Activated T-helper 1 cell treated with Interleukin-2 at 50 U/mL for 16 hours (primary cell): ENCODE data around the gene FBN2.
"Not testable (repeated sequence)": the region's sequence is repeated elsewhere in the genome, so short reads cannot be mapped to it uniquely, and the experiment has no call there.

Experiments used
- DNase-seq: peaks from one replicate; pipeline ENCODE4 v3.0.0-alpha.2; 2020; ENCODE audit warnings: low read depth

The FBN2 gene

GRCh38 chr5:128424646-128425045 is 113.4 kb downstream of the FBN2 start:
- no peak for DNase-seq

- no peak for DNase-seq
These were observed 115.4 kb downstream of the FBN2 start for GRCh38 chr5:128422612-128423011.

GRCh38 chr5:128414469-128414868 is 123.6 kb downstream of the FBN2 start:
- no peak for DNase-seq

DNA sequence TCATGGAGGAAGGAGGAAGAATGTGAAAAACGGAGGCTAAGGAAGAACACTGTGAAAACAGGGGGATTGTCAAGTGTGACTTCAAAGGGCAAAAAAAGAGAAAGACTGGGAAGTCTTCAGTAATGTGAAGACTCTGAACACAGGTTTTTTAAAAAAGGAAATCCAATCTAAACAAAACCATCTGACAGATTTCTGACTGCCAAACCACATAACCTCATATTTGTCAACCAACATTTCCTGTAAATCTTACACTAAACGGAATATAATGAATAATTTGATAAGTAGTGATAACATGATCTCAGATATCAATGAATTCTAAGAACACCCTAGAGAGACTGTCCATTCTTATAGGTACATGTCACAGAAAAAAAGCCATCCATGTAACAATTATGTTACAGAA is 124.7 kb downstream of the FBN2 start:
- DNase-seq, result no peak

DNA sequence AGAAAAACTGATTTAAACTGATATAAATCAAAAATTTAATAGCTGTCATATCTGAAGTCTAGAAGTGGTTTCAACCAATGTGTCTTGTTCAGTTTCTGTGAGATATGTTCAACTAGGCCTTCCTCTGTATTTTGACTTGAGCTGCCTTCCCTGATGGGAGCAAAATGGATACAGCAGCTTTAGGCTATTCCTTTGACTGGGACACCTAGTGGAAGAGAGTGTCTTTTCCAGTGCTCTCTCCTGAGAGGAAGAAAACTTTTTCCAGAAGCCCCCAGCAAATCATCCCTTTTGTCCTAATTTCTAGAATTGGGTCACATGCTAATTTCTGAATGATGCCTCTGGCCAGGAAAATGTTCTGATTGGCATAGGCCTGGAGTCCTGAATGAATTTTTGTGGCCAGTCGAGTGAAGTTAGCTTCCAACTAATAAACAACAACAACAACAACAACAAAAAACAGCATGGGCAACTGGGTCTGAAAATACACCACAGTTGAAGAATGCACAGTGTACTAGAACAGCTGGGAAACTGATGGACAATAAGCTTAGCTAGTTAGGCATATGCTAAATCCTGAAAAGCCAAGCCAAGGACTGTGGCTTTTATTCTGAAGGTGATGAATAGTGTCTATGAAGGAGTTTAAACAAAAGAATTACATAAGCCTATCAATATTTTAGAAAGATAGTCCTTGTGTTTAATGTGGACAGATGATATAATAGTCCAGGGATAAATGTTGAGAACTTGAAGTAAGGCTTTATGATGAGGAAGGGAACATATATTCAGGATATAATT is 125.7 kb downstream of the FBN2 start:
- no peak for DNase-seq

DNA sequence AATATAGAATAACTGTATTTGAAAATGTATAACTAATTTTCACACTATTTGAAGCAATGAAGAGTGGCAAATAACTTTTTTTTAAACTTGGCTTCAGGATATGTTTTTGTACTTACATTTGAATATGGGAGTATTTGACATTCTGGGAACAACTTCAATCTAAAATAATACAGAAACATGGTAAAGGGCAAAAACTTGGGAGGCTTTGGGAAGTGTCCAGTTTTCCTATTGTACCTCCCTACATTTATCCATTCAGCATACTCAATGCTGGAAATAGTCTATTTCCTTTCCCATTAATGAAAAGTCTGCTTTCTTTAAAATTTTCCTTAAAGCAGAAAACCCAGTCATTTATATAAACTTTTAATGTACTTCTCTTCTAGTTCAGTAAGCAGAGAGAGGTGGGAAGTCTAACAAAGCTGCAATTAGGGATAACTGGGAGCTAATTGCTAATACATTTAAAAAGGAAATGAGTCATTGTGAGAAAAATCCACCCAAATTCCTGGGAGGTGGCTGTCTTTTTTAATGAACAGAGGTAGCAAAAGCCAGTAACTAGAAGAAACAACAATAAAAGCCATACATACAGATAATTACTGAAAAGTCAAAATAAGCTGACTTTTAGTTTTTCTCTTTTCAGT is 128.8 kb downstream of the FBN2 start:
- DNase-seq, result no peak

- no peak for DNase-seq
These were observed 129.4 kb downstream of the FBN2 start for GRCh38 chr5:128408622-128409021.

DNA sequence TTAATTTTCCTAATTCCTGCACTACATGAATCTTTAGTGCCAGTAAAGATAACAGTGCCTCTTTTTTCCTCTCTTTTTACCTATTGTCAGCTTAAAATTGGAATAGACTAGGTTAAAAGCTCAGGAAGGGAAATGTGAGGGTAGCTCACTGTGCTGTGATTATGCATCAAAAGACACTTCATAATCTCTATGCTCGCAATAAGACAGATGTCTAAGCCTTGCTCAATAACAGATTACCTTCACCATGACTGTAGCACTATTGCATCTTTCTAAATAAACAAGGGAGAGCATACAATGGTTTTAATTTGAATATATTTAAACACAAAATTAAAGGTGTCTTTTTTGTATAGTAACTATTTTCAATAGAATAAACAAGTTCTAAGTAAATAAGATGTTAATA is 130.1 kb downstream of the FBN2 start:
- DNase-seq, result no peak

GRCh38 chr5:128406803-128407202 is 131.2 kb downstream of the FBN2 start:
- DNase-seq, result no peak

DNA sequence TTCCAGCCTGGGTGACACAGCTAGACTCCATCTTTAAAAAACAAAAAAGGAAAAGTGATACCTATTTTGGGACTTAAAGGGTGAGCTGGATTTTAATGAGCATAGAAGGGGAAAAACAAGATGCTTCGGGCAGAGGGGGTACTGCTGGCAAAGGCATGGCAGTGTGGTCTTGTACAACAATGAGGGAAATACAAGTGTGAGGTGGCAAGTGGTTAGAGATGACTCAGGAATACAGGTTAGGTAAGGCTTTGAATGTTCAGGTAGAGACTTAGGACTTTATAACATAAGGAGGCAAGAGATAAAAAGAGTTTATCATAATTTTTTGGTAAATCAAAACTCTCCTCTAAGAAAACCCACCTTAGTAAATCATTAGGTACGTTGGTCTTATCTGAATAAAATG is 132.9 kb downstream of the FBN2 start:
- DNase-seq, result no peak

DNA sequence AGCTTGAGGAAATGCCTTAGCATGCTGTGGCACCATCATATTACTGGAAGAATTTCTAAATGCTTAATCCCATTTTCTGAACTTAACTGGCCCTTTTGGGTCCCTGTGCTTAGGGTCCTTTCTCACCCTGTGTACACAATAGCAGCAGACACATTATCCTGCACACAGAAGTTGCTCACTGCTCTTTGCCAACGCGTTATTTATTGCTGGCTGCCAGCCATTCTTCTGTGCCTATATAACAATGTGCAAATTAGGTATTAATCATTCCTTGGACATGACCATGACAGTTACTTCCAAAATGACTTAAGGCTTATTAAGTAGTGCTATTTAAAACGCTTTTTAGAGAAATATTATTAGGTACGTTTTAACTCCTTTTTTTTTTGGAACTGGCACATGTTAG is 134.7 kb downstream of the FBN2 start:
- no peak for DNase-seq

- no peak for DNase-seq
These were observed 135.5 kb downstream of the FBN2 start for GRCh38 chr5:128402506-128402905.

GRCh38 chr5:128400766-128401165 is 137.3 kb downstream of the FBN2 start:
- not testable (repeated sequence) for DNase-seq

DNA sequence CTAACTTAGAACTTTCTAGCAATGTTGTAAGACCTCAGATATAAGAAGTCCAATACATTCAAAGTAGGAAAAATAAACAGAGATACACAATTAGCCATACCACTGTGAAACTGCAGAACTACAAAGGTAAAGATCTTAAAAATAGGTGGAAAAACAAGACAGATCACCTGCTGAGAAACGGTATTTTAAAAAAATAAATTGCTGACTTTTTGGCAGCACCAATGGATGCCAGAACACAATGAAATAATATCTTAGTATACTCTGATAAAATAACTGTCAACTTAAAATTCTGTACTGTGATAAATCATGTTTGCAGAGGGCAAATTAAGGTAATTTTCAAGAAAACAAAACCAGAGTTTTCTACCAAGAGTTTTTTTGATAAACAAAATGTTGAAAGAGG is 138.9 kb downstream of the FBN2 start:
- DNase-seq, result no peak

DNA sequence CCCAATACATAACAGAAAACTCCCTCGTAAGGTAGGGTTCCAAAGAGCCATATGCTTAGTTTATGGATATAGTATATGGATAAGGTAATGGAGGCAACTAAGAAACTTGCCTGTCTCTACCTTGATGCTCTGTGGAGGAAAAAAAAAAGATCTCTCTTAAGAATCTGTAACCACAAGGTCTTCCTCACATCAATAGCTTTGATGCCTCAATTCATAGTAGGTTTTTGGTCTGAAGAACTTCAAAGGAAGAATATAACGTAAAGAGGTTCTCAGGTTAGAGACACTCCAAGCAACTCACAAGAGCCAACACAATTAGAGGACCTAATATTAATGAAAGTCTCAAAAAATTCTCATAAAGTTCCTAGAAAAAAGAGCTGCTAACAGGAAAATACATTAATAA is 140.2 kb downstream of the FBN2 start:
- no peak for DNase-seq

DNA sequence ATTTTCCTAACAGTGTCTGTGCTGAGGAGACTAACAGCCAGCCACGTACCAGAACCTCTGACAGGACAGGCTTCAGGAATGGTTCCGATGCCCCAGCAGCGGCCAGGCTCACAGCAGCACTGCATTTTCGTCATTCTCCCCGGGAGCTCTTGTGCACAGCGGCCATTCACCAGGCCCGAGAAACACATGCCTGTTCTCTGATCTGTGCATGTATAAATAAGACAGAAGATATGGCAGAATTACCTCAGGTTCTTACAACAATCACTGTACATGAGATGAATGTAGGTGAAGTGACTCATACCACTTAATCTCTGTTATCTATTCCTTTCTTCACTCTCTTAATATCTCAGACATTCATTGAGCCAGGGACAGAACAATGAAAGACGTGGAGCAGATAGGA is 143.0 kb downstream of the FBN2 start:
- no peak for DNase-seq

- DNase-seq, result no peak
These were observed 154.0 kb downstream of the FBN2 start for GRCh38 chr5:128384068-128384467.

DNA sequence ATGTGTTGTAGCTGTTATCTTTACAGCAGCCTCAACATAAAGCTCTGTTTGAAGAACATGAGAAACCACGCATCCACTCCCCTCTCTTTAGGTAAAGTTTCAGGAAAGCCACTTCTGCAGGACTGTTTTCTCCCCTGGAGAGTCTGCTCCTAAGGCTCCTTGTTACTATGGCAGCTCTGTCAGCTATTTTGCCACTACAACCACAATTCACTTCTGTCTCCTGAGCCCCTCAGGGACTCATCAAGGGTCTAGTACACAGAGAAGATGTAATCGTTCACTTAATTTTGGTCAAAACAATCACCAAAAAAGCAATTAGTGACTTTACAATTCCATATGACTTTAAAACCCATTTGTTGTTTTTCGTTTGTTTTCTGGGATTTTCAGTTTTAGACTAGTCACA is 157.7 kb downstream of the FBN2 start:
- DNase-seq, result no peak

- DNase-seq, result no peak
These were observed 159.4 kb downstream of the FBN2 start for GRCh38 chr5:128378632-128379031.

DNA sequence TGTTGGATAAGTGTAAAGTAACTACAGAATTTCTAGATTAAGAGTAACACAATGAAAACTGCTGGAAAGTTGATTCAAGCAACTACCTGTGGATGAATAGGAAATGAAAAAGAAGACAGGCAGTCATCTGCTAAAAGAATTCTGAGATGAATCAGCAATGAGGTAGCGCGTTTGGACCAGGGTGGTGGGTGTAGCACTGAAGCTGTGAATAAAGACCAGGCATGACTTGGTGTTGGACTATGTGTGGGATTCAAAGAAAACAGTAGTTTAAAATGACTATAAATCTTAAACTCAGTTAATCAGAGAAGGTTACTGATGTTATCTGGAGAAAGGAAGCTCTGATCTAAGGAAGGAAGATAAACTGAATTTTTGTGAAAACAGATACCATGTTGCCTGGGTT is 159.8 kb downstream of the FBN2 start:
- DNase-seq, result no peak

GRCh38 chr5:128376577-128376976 is 161.5 kb downstream of the FBN2 start:
- no peak for DNase-seq

DNA sequence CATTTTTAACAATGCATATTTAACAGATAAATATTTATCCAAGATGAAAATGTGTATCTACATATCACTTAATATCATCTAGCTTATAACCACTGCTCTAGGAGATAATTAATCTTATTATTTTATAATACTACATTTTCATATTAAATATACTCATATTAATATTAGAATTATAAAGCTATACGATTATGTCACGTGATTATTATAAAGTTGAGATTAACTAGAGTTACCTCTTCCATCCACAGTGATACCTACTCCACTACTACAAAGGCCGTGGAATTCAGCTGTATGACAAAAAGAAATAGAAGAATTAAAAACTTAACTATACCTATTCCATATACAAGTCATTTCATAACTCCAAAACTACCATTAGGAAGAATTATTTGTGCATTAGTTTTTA is 171.9 kb downstream of the FBN2 start:
- no peak for DNase-seq

- no peak for DNase-seq
These were observed 175.7 kb downstream of the FBN2 start for GRCh38 chr5:128362370-128362769.

DNA sequence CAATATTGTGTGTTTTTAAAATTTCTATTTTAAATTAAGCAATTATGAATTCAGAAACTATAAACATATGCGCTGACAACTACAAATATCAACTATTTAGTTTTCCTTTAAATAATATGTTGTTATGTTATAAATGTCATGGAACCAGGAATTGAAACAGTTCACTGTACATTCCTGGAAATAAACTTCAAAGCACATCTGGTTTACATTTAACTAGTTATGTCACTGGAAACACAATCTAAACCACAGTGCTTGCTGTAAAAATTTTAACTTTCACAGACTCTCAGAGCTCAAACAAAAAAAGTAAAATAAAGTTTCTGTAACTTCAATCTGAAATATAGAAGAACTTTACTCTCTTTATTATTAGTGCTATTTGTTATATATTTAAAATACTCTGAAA is 179.2 kb downstream of the FBN2 start:
- no peak for DNase-seq
